K562 (cell line): ENCODE measurements around the gene DHDDS. TPM values are rescaled to one million over a fixed set of nuclear protein-coding genes. Genes with fewer than 3 reads are reported as not detected.

Experiments
- ARHGAP35 ChIP-seq: fragments of 450-650 bp; IDR thresholded peaks from 2 replicates; pipeline ENCODE4 v1.6.1; 2018; ENCODE audit not compliant: partially characterized antibody
- FOXA3 ChIP-seq, 2 experiments: fragments of 450-650 bp in 1 of 2; sonication (generic) in 1 of 2; formaldehyde crosslinking; IDR thresholded peaks in 1 of 2; conservative IDR thresholded peaks in 1 of 2; 2 replicates each; pipeline versions ENCODE4 v1.4.0 to v1.8.0; 2020 to 2022; ENCODE audit warnings: mild to moderate bottlenecking in 2 of 2, missing genetic modification reagents in 1 of 2
- GTF2E2 ChIP-seq: fragments of 200-800 bp; sonication (Bioruptor generic); IDR thresholded peaks from 2 replicates; pipeline ENCODE4 v1.6.1; 2016; ENCODE audit warnings: missing genetic modification characterization, missing compliant biosample characterization
- HDAC2 ChIP-seq: fragments of 450-650 bp; IDR thresholded peaks from 2 replicates; pipeline ENCODE4 v1.6.1; 2016; ENCODE audit warnings: mild to moderate bottlenecking
- HNRNPK ChIP-seq: fragments of 200-400 bp; formaldehyde crosslinking; IDR thresholded peaks from one replicate; pipeline ENCODE4 v1.6.1; 2018; ENCODE audit warnings: mild to moderate bottlenecking, low read depth, low read length; ENCODE audit not compliant: poor library complexity, severe bottlenecking
- HNRNPUL1 ChIP-seq: fragments of 200-400 bp; formaldehyde crosslinking; IDR thresholded peaks from 2 replicates; pipeline ENCODE4 v1.6.1; 2017; ENCODE audit warnings: low read length
- HOXB6 ChIP-seq: fragments of 250-450 bp; sonication (Bioruptor Pico); IDR thresholded peaks from 2 replicates; pipeline ENCODE4 v1.5.1; 2022; ENCODE audit warnings: mild to moderate bottlenecking, borderline replicate concordance
- KLF16 ChIP-seq: IDR thresholded peaks from 2 replicates; pipeline ENCODE4 v1.6.1; 2016; ENCODE audit warnings: antibody characterized with exemption
- MEF2D ChIP-seq: conservative IDR thresholded peaks from 2 replicates; pipeline ENCODE4 v1.6.1; 2016; ENCODE audit warnings: low read depth, missing genetic modification characterization, missing compliant biosample characterization
- NBN ChIP-seq: fragments of 450-650 bp; IDR thresholded peaks from 2 replicates; pipeline ENCODE4 v1.6.1; 2016; ENCODE audit warnings: low read depth, mild to moderate bottlenecking
- PHF8 ChIP-seq: fragments of 200-600 bp; sonication (generic); IDR thresholded peaks from 2 replicates; pipeline ENCODE4 v1.6.1; 2012; ENCODE audit warnings: mixed run types, mild to moderate bottlenecking, inconsistent platforms, low read length, moderate library complexity, borderline replicate concordance
- SUPT5H ChIP-seq: fragments of 450-650 bp; IDR thresholded peaks from 2 replicates; pipeline ENCODE4 v1.6.1; 2016
- TCFL5 ChIP-seq: fragments of 250-450 bp; sonication (Bioruptor Pico); conservative IDR thresholded peaks from 2 replicates; pipeline ENCODE4 v1.6.1; 2021; ENCODE audit warnings: mild to moderate bottlenecking, moderate library complexity, matching md5 sums
- WHSC1 ChIP-seq: IDR thresholded peaks from one replicate; pipeline ENCODE4 v1.6.1; 2012; ENCODE audit warnings: low read length, control low read depth, inconsistent platforms
- ZKSCAN8 ChIP-seq: fragments of 200-800 bp; sonication (Bioruptor generic); IDR thresholded peaks from 2 replicates; pipeline ENCODE4 v1.6.1; 2016; ENCODE audit warnings: missing genetic modification characterization, missing compliant biosample characterization
- ZNF239 ChIP-seq: fragments of 250-450 bp; sonication (Bioruptor Pico); IDR thresholded peaks from 2 replicates; pipeline ENCODE4 v1.4.0; 2020; ENCODE audit warnings: mild to moderate bottlenecking
- ZNF444 ChIP-seq: fragments of 250-450 bp; sonication (Bioruptor Pico); IDR thresholded peaks from 2 replicates; pipeline ENCODE4 v1.4.0; 2020; ENCODE audit warnings: mild to moderate bottlenecking, moderate library complexity
- ZNF76 ChIP-seq: fragments of 250-450 bp; sonication (Bioruptor Pico); IDR thresholded peaks from 2 replicates; pipeline ENCODE4 v1.4.0; 2020; ENCODE audit warnings: mild to moderate bottlenecking, moderate library complexity, borderline replicate concordance
- polyA plus RNA-seq, 8 experiments: library from polyadenylated mRNA; depleted of rRNA in 4 of 8; stranded (reverse) in 5 of 8; unstranded in 3 of 8; fragments of >200 nt; fragmentation: Nextera tagmentation in 2 of 8; fragmentation: Illumina TruSeq in 1 of 8; extraction: Ambion mirVana in 2 of 8; extraction: Trizol in 1 of 8; gene quantifications; 2 replicates each; pipeline versions ENCODE4 v1.2.1 to v1.2.3, GENCODE V29; 2011 to 2014; ENCODE audit warnings: inconsistent platforms in 1 of 8, missing spikeins in 1 of 8
- total RNA-seq, 7 experiments: library from RNA; depleted of rRNA in 6 of 7; stranded (reverse); fragments of >200 nt in 6 of 7; fragmentation: Illumina TruSeq in 2 of 7; extraction: Trizol in 2 of 7; gene quantifications; 2 replicates each; pipeline versions ENCODE4 v1.2.1 to v1.2.3, GENCODE V29; 2011 to 2021; ENCODE audit warnings: low replicate concordance in 1 of 7
- TF ChIP-seq, protein P1 (sequence below), 2 experiments: fragments of 450-650 bp in 1 of 2; IDR thresholded peaks; 2 replicates each; pipeline ENCODE4 v1.6.1; 2011 to 2017; ENCODE audit warnings: low read depth in 2 of 2, antibody characterized with exemption in 1 of 2, borderline replicate concordance in 1 of 2, low read length in 1 of 2, mild to moderate bottlenecking in 1 of 2, mixed read lengths in 1 of 2; ENCODE audit not compliant: control insufficient read depth in 1 of 2
- TF ChIP-seq, protein P2 (sequence below): IDR thresholded peaks from 2 replicates; pipeline ENCODE4 v1.6.1; 2014; ENCODE audit warnings: antibody characterized with exemption
- TF ChIP-seq, protein P3 (sequence below): fragments of 250-450 bp; sonication (Bioruptor Pico); IDR thresholded peaks from 2 replicates; pipeline ENCODE4 v1.4.0; 2020; ENCODE audit warnings: mild to moderate bottlenecking, moderate library complexity, borderline replicate concordance
- TF ChIP-seq, protein P4 (sequence below): sonication (generic); formaldehyde crosslinking; IDR thresholded peaks from 2 replicates; pipeline ENCODE4 v1.8.0; 2022; ENCODE audit warnings: mild to moderate bottlenecking, missing genetic modification reagents

The DHDDS gene
- total and polyA plus RNA-seq, 9 of the 15 experiments (the other 6 are each of a cell fraction or from before 2014, with no cell fraction given) = 33.3 to 55.0 (median 44.3) TPM

DNA sequence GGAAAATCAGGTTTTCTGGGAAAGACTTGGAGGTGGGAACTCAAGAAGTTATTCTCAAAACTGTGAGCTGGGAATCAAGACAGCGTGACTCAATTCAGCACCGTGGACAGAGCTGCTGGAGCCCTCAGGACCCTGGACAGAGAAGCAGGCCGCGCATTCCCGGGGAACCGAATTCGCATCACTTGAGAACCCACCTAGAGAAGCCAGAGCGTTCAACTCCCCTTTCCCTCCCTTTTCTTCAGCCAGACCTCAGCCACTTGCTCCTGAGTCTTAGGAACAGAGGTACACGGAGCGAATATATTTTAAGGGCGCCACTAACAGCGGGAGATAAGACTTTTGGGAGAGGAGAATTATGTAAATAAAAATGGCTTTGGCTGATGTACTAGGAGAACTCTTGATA lies 23.5 kb upstream of the DHDDS start (continued):
- TF ChIP-seq HDAC2 (peak; percentile 99), SUPT5H (no peak), ZNF444 (CRISPR knock-in tag) (0 out of 2 replicates have a peak, but pooled peaks have one; percentile 44), MEF2D (tag) (peak; percentile 72), NBN (no peak), KLF16 (0 out of 2 replicates have a peak, but pooled peaks have one; percentile 22), GTF2E2 (no peak), PHF8 (no peak), HOXB6 (CRISPR knock-in tag) (no peak), HNRNPK (no peak), WHSC1 (no peak), TCFL5 (CRISPR knock-in tag) (0 out of 2 replicates have a peak, but pooled peaks have one; percentile 17), ARHGAP35 (no peak), FOXA3 (CRISPR knock-in tag; conservative IDR thresholded peaks at IDR 0.05 in 1 of 2, IDR thresholded peaks at IDR 0.05 in 1 of 2) (peak in 1 of 2 experiments; percentile 97; a peak in 2 of 4 replicates), HNRNPUL1 (no peak), ZKSCAN8 (CRISPR knock-in tag) (0 out of 2 replicates have a peak, but pooled peaks have one; percentile 56), ZNF76 (CRISPR knock-in tag) (no peak), ZNF239 (CRISPR knock-in tag) (peak; percentile 70)
- TF ChIP-seq, protein P1, sequence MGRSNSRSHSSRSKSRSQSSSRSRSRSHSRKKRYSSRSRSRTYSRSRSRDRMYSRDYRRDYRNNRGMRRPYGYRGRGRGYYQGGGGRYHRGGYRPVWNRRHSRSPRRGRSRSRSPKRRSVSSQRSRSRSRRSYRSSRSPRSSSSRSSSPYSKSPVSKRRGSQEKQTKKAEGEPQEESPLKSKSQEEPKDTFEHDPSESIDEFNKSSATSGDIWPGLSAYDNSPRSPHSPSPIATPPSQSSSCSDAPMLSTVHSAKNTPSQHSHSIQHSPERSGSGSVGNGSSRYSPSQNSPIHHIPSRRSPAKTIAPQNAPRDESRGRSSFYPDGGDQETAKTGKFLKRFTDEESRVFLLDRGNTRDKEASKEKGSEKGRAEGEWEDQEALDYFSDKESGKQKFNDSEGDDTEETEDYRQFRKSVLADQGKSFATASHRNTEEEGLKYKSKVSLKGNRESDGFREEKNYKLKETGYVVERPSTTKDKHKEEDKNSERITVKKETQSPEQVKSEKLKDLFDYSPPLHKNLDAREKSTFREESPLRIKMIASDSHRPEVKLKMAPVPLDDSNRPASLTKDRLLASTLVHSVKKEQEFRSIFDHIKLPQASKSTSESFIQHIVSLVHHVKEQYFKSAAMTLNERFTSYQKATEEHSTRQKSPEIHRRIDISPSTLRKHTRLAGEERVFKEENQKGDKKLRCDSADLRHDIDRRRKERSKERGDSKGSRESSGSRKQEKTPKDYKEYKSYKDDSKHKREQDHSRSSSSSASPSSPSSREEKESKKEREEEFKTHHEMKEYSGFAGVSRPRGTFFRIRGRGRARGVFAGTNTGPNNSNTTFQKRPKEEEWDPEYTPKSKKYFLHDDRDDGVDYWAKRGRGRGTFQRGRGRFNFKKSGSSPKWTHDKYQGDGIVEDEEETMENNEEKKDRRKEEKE (IDR thresholded peaks at IDR 0.05; ENCODE audit: borderline replicate concordance in 1 of 2, control insufficient read depth in 1 of 2, low read depth in 2 of 2, low read length in 1 of 2) = 0 out of 4 replicates have a peak, but pooled peaks of 1 of the 2 experiments have one; percentile 16
- TF ChIP-seq, protein P2, sequence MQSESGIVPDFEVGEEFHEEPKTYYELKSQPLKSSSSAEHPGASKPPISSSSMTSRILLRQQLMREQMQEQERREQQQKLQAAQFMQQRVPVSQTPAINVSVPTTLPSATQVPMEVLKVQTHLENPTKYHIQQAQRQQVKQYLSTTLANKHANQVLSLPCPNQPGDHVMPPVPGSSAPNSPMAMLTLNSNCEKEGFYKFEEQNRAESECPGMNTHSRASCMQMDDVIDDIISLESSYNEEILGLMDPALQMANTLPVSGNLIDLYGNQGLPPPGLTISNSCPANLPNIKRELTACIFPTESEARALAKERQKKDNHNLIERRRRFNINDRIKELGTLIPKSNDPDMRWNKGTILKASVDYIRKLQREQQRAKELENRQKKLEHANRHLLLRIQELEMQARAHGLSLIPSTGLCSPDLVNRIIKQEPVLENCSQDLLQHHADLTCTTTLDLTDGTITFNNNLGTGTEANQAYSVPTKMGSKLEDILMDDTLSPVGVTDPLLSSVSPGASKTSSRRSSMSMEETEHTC = no peak
- TF ChIP-seq, protein P3, sequence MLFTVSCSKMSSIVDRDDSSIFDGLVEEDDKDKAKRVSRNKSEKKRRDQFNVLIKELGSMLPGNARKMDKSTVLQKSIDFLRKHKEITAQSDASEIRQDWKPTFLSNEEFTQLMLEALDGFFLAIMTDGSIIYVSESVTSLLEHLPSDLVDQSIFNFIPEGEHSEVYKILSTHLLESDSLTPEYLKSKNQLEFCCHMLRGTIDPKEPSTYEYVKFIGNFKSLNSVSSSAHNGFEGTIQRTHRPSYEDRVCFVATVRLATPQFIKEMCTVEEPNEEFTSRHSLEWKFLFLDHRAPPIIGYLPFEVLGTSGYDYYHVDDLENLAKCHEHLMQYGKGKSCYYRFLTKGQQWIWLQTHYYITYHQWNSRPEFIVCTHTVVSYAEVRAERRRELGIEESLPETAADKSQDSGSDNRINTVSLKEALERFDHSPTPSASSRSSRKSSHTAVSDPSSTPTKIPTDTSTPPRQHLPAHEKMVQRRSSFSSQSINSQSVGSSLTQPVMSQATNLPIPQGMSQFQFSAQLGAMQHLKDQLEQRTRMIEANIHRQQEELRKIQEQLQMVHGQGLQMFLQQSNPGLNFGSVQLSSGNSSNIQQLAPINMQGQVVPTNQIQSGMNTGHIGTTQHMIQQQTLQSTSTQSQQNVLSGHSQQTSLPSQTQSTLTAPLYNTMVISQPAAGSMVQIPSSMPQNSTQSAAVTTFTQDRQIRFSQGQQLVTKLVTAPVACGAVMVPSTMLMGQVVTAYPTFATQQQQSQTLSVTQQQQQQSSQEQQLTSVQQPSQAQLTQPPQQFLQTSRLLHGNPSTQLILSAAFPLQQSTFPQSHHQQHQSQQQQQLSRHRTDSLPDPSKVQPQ (CRISPR knock-in tag) = no peak
- TF ChIP-seq, protein P4, sequence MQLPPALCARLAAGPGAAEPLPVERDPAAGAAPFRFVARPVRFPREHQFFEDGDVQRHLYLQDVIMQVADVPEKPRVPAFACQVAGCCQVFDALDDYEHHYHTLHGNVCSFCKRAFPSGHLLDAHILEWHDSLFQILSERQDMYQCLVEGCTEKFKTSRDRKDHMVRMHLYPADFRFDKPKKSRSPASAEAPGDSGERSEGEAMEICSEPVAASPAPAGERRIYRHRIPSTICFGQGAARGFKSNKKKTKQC = peak; percentile 100
